GM21717 (cell line): Measurements from ENCODE around the gene TLE5.
"Not testable (repeated sequence)": the region's sequence is repeated elsewhere in the genome, so short reads cannot be mapped to it uniquely, and the experiment has no call there.

Experiments
- ATAC-seq: cut with Tn5 transposase; IDR thresholded peaks from one replicate; pipeline ENCODE4 v1.9.1; 2021; ENCODE audit warnings: mild to moderate bottlenecking, moderate library complexity; ENCODE audit not compliant: unreplicated experiment

TLE5 gene

GRCh38 chr19:3064011-3064330 is 1.7 kb upstream of the TLE5 start:
- no peak for ATAC-seq

GRCh38 chr19:3061182-3062161 is 823 bp downstream of the TLE5 start:
- ATAC-seq, result no peak

- ATAC-seq, result no peak
Observed at GRCh38 chr19:3060857-3061181, 1.5 kb downstream of the TLE5 start.

GRCh38 chr19:3059653-3060052 is 2.6 kb downstream of the TLE5 start:
- no peak for ATAC-seq

GRCh38 chr19:3058821-3059314 is 3.4 kb downstream of the TLE5 start:
- ATAC-seq, result no peak

- no peak for ATAC-seq
Observed at GRCh38 chr19:3058009-3058820, 4.1 kb downstream of the TLE5 start.

GRCh38 chr19:3057275-3057714 is 5.0 kb downstream of the TLE5 start:
- ATAC-seq, result no peak

- ATAC-seq, result no peak
Observed at GRCh38 chr19:3056417-3057088, 5.7 kb downstream of the TLE5 start.

- ATAC-seq, result no peak
Observed at GRCh38 chr19:3055741-3056416, 6.4 kb downstream of the TLE5 start.

- ATAC-seq, result no peak
Observed at GRCh38 chr19:3054972-3055740, 7.1 kb downstream of the TLE5 start.

- no peak for ATAC-seq
Observed at GRCh38 chr19:3054265-3054971, 7.9 kb downstream of the TLE5 start.

- ATAC-seq, result no peak
Observed at GRCh38 chr19:3053780-3054179, 8.5 kb downstream of the TLE5 start.

- ATAC-seq, result no peak
Observed at GRCh38 chr19:3053218-3053621, 9.1 kb downstream of the TLE5 start.

GRCh38 chr19:3050016-3050415 is 12.3 kb downstream of the TLE5 start:
- ATAC-seq, result not testable (repeated sequence)

GRCh38 chr19:3049089-3049488 is 13.2 kb downstream of the TLE5 start:
- ATAC-seq, result no peak

GRCh38 chr19:3048190-3048533 is 14.1 kb downstream of the TLE5 start:
- ATAC-seq, result no peak

- no peak for ATAC-seq
Observed at GRCh38 chr19:3047496-3048189, 14.7 kb downstream of the TLE5 start.

- ATAC-seq, result no peak
Observed at GRCh38 chr19:3046698-3047495, 15.4 kb downstream of the TLE5 start.
